ENCODE measurements around the gene PLPPR4. TPM values are rescaled to one million over a fixed set of nuclear protein-coding genes. Genes with fewer than 3 reads are reported as not detected.
"Not testable (repeated sequence)": the region's sequence is repeated elsewhere in the genome, so short reads cannot be mapped to it uniquely, and the experiment has no call there.

The PLPPR4 gene
- total RNA-seq, 2 experiments from 2014 or later: not detected

DNA sequence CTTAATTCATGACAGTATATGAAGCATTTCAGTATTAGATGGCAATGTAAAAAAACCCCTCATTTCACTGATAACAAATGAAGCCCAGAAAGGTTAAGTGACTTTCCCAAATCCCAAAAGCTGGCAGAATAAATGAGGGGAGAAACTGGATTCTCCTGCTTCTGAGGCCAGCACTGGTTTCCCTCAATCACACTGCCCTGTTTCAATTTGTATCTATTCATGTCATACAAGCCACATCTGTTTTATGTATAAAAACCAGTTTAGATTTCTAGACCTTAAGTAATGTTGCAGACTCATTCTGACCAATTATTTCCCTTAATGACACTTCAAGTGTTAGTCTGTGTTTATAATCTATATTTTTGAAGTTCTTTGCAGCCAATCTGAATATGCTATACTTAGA lies 16.8 kb downstream of the PLPPR4 start:
- Mint-ChIP-seq H3K4me1 (ENCODE audit: low read depth) (no peaks in the 10 kb centered on the region), H3K27ac (no peak overlapping the region), H3K9me3 (no peaks in the 10 kb centered on the region), H3K36me3 (ENCODE audit: low read depth) (no peaks in the 10 kb centered on the region), H3K27me3 (no peaks in the 10 kb centered on the region), H3K4me3 (no peak overlapping the region)
- no peak for DNase-seq
- intact Hi-C loops (cut with DNase I, micrococcal nuclease): no loop called here
- no peaks in the 10 kb centered on the region for H3K27me3 ChIP-seq (ENCODE audit: control insufficient read depth in 1 of 2, insufficient read depth in 2 of 2, low read length in 2 of 2)
- H3K36me3 ChIP-seq (ENCODE audit: insufficient read depth, low read length): no peaks in the 10 kb centered on the region
- ChIA-PET CTCF (no interaction called here), POLR2A (no interaction called here)
- no peak overlapping the region for H3K4me3 ChIP-seq (ENCODE audit: low read length)
- no peaks in the 10 kb centered on the region for H3K9me3 ChIP-seq (ENCODE audit: control insufficient read depth in 1 of 2, insufficient read depth in 1 of 2, low read length in 2 of 2)
- TF ChIP-seq CTCF (IDR thresholded peaks at IDR 0.05): no peak
- no peaks in the 10 kb centered on the region for H3K4me1 ChIP-seq (ENCODE audit: insufficient read depth, low read length)
- ATAC-seq (ENCODE audit: poor library complexity): no peak
- H3K27ac ChIP-seq (ENCODE audit: low read depth in 1 of 2, low read length in 2 of 2): no peak overlapping the region

DNA sequence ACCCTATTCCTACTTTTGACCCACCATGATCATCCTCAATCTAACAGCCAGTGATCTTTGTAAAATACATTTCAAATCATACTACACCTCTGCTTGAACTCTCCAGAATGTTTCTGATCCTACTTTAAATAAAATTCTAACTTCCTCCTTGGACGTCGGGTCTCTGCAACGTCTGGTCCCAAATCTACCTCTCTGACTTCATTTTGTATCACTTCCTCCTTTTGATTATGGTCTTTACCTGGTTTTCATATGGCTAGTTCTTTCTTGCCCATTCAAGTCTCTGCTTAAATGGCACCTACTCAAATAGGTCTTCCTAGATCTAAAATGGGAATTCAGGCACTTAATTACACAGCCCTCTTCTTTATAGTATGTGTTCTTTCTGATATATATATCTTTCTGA lies 18.2 kb downstream of the PLPPR4 start:
- ChIA-PET CTCF (no interaction called here), POLR2A (no interaction called here)
- Histone ChIP-seq H3K27me3 (ENCODE audit: control insufficient read depth in 1 of 2, insufficient read depth in 2 of 2, low read length in 2 of 2) (no peaks in the 10 kb centered on the region), H3K9me3 (ENCODE audit: control insufficient read depth in 1 of 2, insufficient read depth in 1 of 2, low read length in 2 of 2) (no peaks in the 10 kb centered on the region), H3K4me3 (ENCODE audit: low read length) (no peak overlapping the region), H3K4me1 (ENCODE audit: insufficient read depth, low read length) (no peaks in the 10 kb centered on the region), H3K36me3 (ENCODE audit: insufficient read depth, low read length) (no peaks in the 10 kb centered on the region), H3K27ac (ENCODE audit: low read depth in 1 of 2, low read length in 2 of 2) (no peak overlapping the region)
- TF ChIP-seq CTCF (IDR thresholded peaks at IDR 0.05): no peak
- H3K4me1 Mint-ChIP-seq (ENCODE audit: low read depth): no peaks in the 10 kb centered on the region
- DNase-seq: no peak
- no peak overlapping the region for H3K4me3 Mint-ChIP-seq
- peaks cover 6% of the 10 kb centered on the region for H3K9me3 Mint-ChIP-seq
- no peak overlapping the region for H3K27ac Mint-ChIP-seq
- H3K36me3 Mint-ChIP-seq (ENCODE audit: low read depth): no peaks in the 10 kb centered on the region
- ATAC-seq (ENCODE audit: poor library complexity): no peak
- intact Hi-C loops (cut with DNase I, micrococcal nuclease): no loop called here
- H3K27me3 Mint-ChIP-seq: no peaks in the 10 kb centered on the region

GRCh38 chr1:99283521-99283920 lies 19.2 kb downstream of the PLPPR4 start:
- H3K4me3 ChIP-seq (ENCODE audit: low read length); CTCF ChIA-PET; H3K27me3 Mint-ChIP-seq; H3K27ac Mint-ChIP-seq; H3K4me3 Mint-ChIP-seq; H3K36me3 ChIP-seq (ENCODE audit: insufficient read depth, low read length); H3K4me1 Mint-ChIP-seq (ENCODE audit: low read depth); H3K9me3 Mint-ChIP-seq; ATAC-seq (ENCODE audit: poor library complexity); intact Hi-C loops (cut with DNase I, micrococcal nuclease); POLR2A ChIA-PET; DNase-seq; H3K4me1 ChIP-seq (ENCODE audit: insufficient read depth, low read length); H3K36me3 Mint-ChIP-seq (ENCODE audit: low read depth); H3K9me3 ChIP-seq (ENCODE audit: control insufficient read depth in 1 of 2, insufficient read depth in 1 of 2, low read length in 2 of 2); H3K27ac ChIP-seq (ENCODE audit: low read depth in 1 of 2, low read length in 2 of 2); H3K27me3 ChIP-seq (ENCODE audit: control insufficient read depth in 1 of 2, insufficient read depth in 2 of 2, low read length in 2 of 2): not testable (repeated sequence)

GRCh38 chr1:99292886-99293285 lies 28.6 kb downstream of the PLPPR4 start:
- no peak for ATAC-seq (ENCODE audit: poor library complexity)
- intact Hi-C loops (cut with DNase I, micrococcal nuclease): no loop called here

More at GRCh38 chr1:99292886-99293285, 28.6 kb downstream of the PLPPR4 start:
- Mint-ChIP-seq H3K36me3 (ENCODE audit: low read depth) (no peaks in the 10 kb centered on the region), H3K27ac (no peak overlapping the region), H3K9me3 (no peaks in the 10 kb centered on the region), H3K4me1 (ENCODE audit: low read depth) (no peaks in the 10 kb centered on the region), H3K4me3 (no peak overlapping the region), H3K27me3 (no peaks in the 10 kb centered on the region)
- Histone ChIP-seq H3K4me3 (ENCODE audit: low read length) (no peak overlapping the region), H3K27ac (ENCODE audit: low read depth in 1 of 2, low read length in 2 of 2) (no peak overlapping the region), H3K9me3 (ENCODE audit: control insufficient read depth in 1 of 2, insufficient read depth in 1 of 2, low read length in 2 of 2) (no peaks in the 10 kb centered on the region), H3K27me3 (ENCODE audit: control insufficient read depth in 1 of 2, insufficient read depth in 2 of 2, low read length in 2 of 2) (no peaks in the 10 kb centered on the region), H3K4me1 (ENCODE audit: insufficient read depth, low read length) (no peaks in the 10 kb centered on the region), H3K36me3 (ENCODE audit: insufficient read depth, low read length) (no peaks in the 10 kb centered on the region)
- TF ChIP-seq CTCF (IDR thresholded peaks at IDR 0.05): no peak
- DNase-seq: no peak
- CTCF ChIA-PET: no interaction called here
- POLR2A ChIA-PET: no interaction called here

All from CD4-positive, alpha-beta T cell (primary cell).